H9 (cell line): ENCODE measurements around the gene PEX26. TPM values are rescaled to one million over a fixed set of nuclear protein-coding genes. Genes with fewer than 3 reads are reported as not detected.

ENCODE experiments used
- DNase-seq: peaks from one replicate; pipeline ENCODE4 v3.0.0-alpha.2; 2017
- H2AFZ ChIP-seq: one replicate; pipeline ENCODE4 v1.6.1; 2013; ENCODE audit warnings: mild to moderate bottlenecking, low read length, control low read depth, moderate library complexity
- H2AK5ac ChIP-seq: 2 replicates; pipeline ENCODE4 v1.6.1; 2013; ENCODE audit warnings: low read length, control low read depth, mixed read lengths; ENCODE audit not compliant: insufficient read length
- H2BK120ac ChIP-seq: one replicate; pipeline ENCODE4 v1.6.1; 2013; ENCODE audit warnings: low read depth, mild to moderate bottlenecking, low read length, control low read depth, inconsistent platforms; ENCODE audit not compliant: poor library complexity, severe bottlenecking
- H2BK12ac ChIP-seq: 2 replicates; pipeline ENCODE4 v1.6.1; 2013; ENCODE audit warnings: low read length, control low read depth, mixed read lengths, low read depth; ENCODE audit not compliant: insufficient read length
- H2BK15ac ChIP-seq: 2 replicates; pipeline ENCODE4 v1.6.1; 2013; ENCODE audit warnings: low read depth, low read length, control low read depth
- H2BK20ac ChIP-seq: one replicate; pipeline ENCODE4 v1.6.1; 2013; ENCODE audit warnings: low read depth, mild to moderate bottlenecking, low read length, control low read depth, inconsistent platforms; ENCODE audit not compliant: poor library complexity, severe bottlenecking
- H2BK5ac ChIP-seq: 2 replicates; pipeline ENCODE4 v1.6.1; 2013; ENCODE audit warnings: low read length, control low read depth, mixed read lengths; ENCODE audit not compliant: insufficient read length
- H3K14ac ChIP-seq: 2 replicates; pipeline ENCODE4 v1.6.1; 2013; ENCODE audit warnings: low read length, control low read depth; ENCODE audit not compliant: insufficient read depth
- H3K18ac ChIP-seq: 2 replicates; pipeline ENCODE4 v1.6.1; 2013; ENCODE audit warnings: low read depth, mild to moderate bottlenecking, mixed read lengths, low read length, control low read depth; ENCODE audit not compliant: insufficient read length
- H3K23ac ChIP-seq: 2 replicates; pipeline ENCODE4 v1.6.1; 2013; ENCODE audit warnings: low read length, control low read depth, mixed read lengths, low read depth; ENCODE audit not compliant: insufficient read length
- H3K23me2 ChIP-seq: 2 replicates; pipeline ENCODE4 v1.6.1; 2013; ENCODE audit warnings: low read depth, mild to moderate bottlenecking, mixed read lengths, low read length, control low read depth; ENCODE audit not compliant: insufficient read length, poor library complexity, severe bottlenecking
- H3K27ac ChIP-seq: 2 replicates; pipeline ENCODE4 v1.5.1; 2013; ENCODE audit warnings: low read length, control low read depth, mixed read lengths, low read depth; ENCODE audit not compliant: insufficient read length
- H3K27me3 ChIP-seq: 2 replicates; pipeline ENCODE4 v1.6.1; 2013; ENCODE audit warnings: low read length, control low read depth, inconsistent platforms; ENCODE audit not compliant: insufficient read depth
- H3K4ac ChIP-seq: 2 replicates; pipeline ENCODE4 v1.6.1; 2013; ENCODE audit warnings: low read depth, mild to moderate bottlenecking, control low read depth, inconsistent platforms, low read length, moderate library complexity
- H3K4me1 ChIP-seq: 2 replicates; pipeline ENCODE4 v1.6.1; 2013; ENCODE audit warnings: low read length, control low read depth, inconsistent platforms; ENCODE audit not compliant: insufficient read depth
- H3K4me2 ChIP-seq: 2 replicates; pipeline ENCODE4 v1.6.1; 2013; ENCODE audit warnings: low read length, control low read depth, mixed read lengths; ENCODE audit not compliant: insufficient read length, insufficient read depth
- H3K56ac ChIP-seq: 2 replicates; pipeline ENCODE4 v1.6.1; 2013; ENCODE audit warnings: low read depth, mild to moderate bottlenecking, mixed read lengths, low read length, control low read depth; ENCODE audit not compliant: insufficient read length
- H3K79me1 ChIP-seq: 2 replicates; pipeline ENCODE4 v1.6.1; 2013; ENCODE audit warnings: low read depth, mild to moderate bottlenecking, moderate library complexity, low read length, control low read depth, inconsistent platforms; ENCODE audit not compliant: insufficient read depth, poor library complexity, severe bottlenecking
- H3K79me2 ChIP-seq: 2 replicates; pipeline ENCODE4 v1.6.1; 2013; ENCODE audit warnings: low read length, control low read depth, inconsistent platforms; ENCODE audit not compliant: insufficient read depth
- H3K9ac ChIP-seq: 2 replicates; pipeline ENCODE4 v1.6.1; 2013; ENCODE audit warnings: low read length, control low read depth, mixed read lengths; ENCODE audit not compliant: insufficient read length; ENCODE audit errors: extremely low read depth
- H3K9me3 ChIP-seq: one replicate; pipeline ENCODE4 v1.6.1; 2013; ENCODE audit warnings: low read depth, low read length, inconsistent platforms; ENCODE audit not compliant: control insufficient read depth
- H3T11ph ChIP-seq: one replicate; pipeline ENCODE4 v1.6.1; 2013; ENCODE audit warnings: mild to moderate bottlenecking, low read length, control low read depth, inconsistent platforms
- H4K20me1 ChIP-seq: one replicate; pipeline ENCODE4 v1.6.1; 2013; ENCODE audit not compliant: control insufficient read depth, insufficient read length, insufficient read depth
- H4K5ac ChIP-seq: 2 replicates; pipeline ENCODE4 v1.6.1; 2013; ENCODE audit warnings: low read depth, mild to moderate bottlenecking, mixed read lengths, low read length, control low read depth; ENCODE audit not compliant: insufficient read length
- H4K8ac ChIP-seq: replicated peaks from 2 replicates; pipeline ENCODE4 v1.6.1; 2013; ENCODE audit warnings: low read length, control low read depth, mixed read lengths, low read depth; ENCODE audit not compliant: insufficient read length
- H4K91ac ChIP-seq: 2 replicates; pipeline ENCODE4 v1.6.1; 2013; ENCODE audit warnings: low read depth, mild to moderate bottlenecking, moderate library complexity, mixed read lengths, low read length, control low read depth; ENCODE audit not compliant: insufficient read length
- H3K27ac Mint-ChIP-seq, 3 experiments: 2 replicates in 2 of 3; 3 replicates in 1 of 3; pipeline ENCODE4 v1.8.0; 2020 to 2021; ENCODE audit warnings: mixed read lengths in 3 of 3, mild to moderate bottlenecking in 1 of 3, moderate library complexity in 1 of 3
- H3K27me3 Mint-ChIP-seq: 2 replicates; pipeline ENCODE4 v1.8.0; 2021; ENCODE audit warnings: low read depth, mild to moderate bottlenecking, moderate library complexity, mixed read lengths
- H3K36me3 Mint-ChIP-seq, 3 experiments: 2 replicates in 2 of 3; 3 replicates in 1 of 3; pipeline ENCODE4 v1.8.0; 2020 to 2021; ENCODE audit warnings: low read depth in 3 of 3, mixed read lengths in 3 of 3; ENCODE audit not compliant: insufficient read depth in 1 of 3
- H3K4me1 Mint-ChIP-seq, 2 experiments: 2 replicates each; pipeline ENCODE4 v1.8.0; 2020; ENCODE audit warnings: mixed read lengths in 2 of 2
- H3K4me3 Mint-ChIP-seq, 2 experiments: 2 replicates in 1 of 2; 3 replicates in 1 of 2; pipeline ENCODE4 v1.8.0; 2020 to 2021; ENCODE audit warnings: mild to moderate bottlenecking in 2 of 2, mixed read lengths in 2 of 2, moderate library complexity in 1 of 2
- H3K9me3 Mint-ChIP-seq, 2 experiments: 2 replicates in 1 of 2; 3 replicates in 1 of 2; pipeline ENCODE4 v1.8.0; 2020; ENCODE audit warnings: mild to moderate bottlenecking in 2 of 2, mixed read lengths in 2 of 2, moderate library complexity in 1 of 2
- WGBS: extraction: QIAGEN DNeasy Blood & Tissue Kit; methylation state at CpG from one replicate; pipeline ENCODE4 v1.1.7; 2013; ENCODE audit warnings: missing lambda C conversion rate, low lambda C conversion rate, mixed read lengths; ENCODE audit not compliant: insufficient read length; ENCODE audit errors: extremely low coverage; 5-methylcytosine and 5-hydroxymethylcytosine counted together
- total RNA-seq: library from RNA; stranded (reverse); gene quantifications from 2 replicates; pipeline ENCODE4 v1.2.1, GENCODE V29; 2021
- TF ChIP-seq, protein P1 (sequence below): fragments of 200-600 bp; sonication (generic); conservative IDR thresholded peaks from 3 replicates; pipeline ENCODE4 v1.8.0; 2021; ENCODE audit warnings: antibody characterized with exemption, mild to moderate bottlenecking

The PEX26 gene
- total RNA-seq, 1 experiment from 2014 or later = 35.4 TPM

- Mint-ChIP-seq H3K4me3 (no peak overlapping the region), H3K9me3 (no peaks in the 10 kb centered on the region), H3K27ac (no peak overlapping the region), H3K36me3 (no peaks in the 10 kb centered on the region), H3K27me3 (peaks cover 60% of the 10 kb centered on the region), H3K4me1 (peaks cover 7 to 11% of the 10 kb centered on the region in 2 experiments)
- Histone ChIP-seq H3K14ac (no peak overlapping the region), H3K27me3 (peaks cover 14% of the 10 kb centered on the region; the same call in 1 of the 2 replicates), H3K9me3 (no peaks in the 10 kb centered on the region), H3K23me2 (peaks cover 8% of the 10 kb centered on the region), H2BK120ac (no peak overlapping the region), H4K91ac (no peak overlapping the region), H4K5ac (no peak overlapping the region), H3K9ac (no peak overlapping the region), H3K56ac (no peak overlapping the region), H3T11ph (no peak overlapping the region), H3K4ac (no peak overlapping the region), H2AK5ac (no peak overlapping the region), H3K4me1 (no peaks in the 10 kb centered on the region), H4K8ac (no peak overlapping the region), H3K4me2 (no peak overlapping the region), H2AFZ (no peak overlapping the region), H3K23ac (no peak overlapping the region), H3K27ac (no peak overlapping the region), H3K79me2 (no peaks in the 10 kb centered on the region), H4K20me1 (no peaks in the 10 kb centered on the region), H3K18ac (no peak overlapping the region), H2BK12ac (no peak overlapping the region), H2BK15ac (no peak overlapping the region), H3K79me1 (no peaks in the 10 kb centered on the region), H2BK5ac (no peak overlapping the region), H2BK20ac (no peak overlapping the region)
- TF ChIP-seq, protein P1, sequence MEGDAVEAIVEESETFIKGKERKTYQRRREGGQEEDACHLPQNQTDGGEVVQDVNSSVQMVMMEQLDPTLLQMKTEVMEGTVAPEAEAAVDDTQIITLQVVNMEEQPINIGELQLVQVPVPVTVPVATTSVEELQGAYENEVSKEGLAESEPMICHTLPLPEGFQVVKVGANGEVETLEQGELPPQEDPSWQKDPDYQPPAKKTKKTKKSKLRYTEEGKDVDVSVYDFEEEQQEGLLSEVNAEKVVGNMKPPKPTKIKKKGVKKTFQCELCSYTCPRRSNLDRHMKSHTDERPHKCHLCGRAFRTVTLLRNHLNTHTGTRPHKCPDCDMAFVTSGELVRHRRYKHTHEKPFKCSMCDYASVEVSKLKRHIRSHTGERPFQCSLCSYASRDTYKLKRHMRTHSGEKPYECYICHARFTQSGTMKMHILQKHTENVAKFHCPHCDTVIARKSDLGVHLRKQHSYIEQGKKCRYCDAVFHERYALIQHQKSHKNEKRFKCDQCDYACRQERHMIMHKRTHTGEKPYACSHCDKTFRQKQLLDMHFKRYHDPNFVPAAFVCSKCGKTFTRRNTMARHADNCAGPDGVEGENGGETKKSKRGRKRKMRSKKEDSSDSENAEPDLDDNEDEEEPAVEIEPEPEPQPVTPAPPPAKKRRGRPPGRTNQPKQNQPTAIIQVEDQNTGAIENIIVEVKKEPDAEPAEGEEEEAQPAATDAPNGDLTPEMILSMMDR = no peak
- DNase-seq = no peak
- WGBS = no CpG with 5 or more reads among the region's 3 CpGs
Observed at GRCh38 chr22:18028817-18029527, 48.8 kb upstream of the PEX26 start.
